Smooth muscle cell (in vitro differentiated cells): Measurements from ENCODE around the gene UST. TPM values are rescaled to one million over a fixed set of nuclear protein-coding genes. Genes with fewer than 3 reads are reported as not detected.

ENCODE experiments used
- DNase-seq: peaks from one replicate; lab custom pipeline; 2025; ENCODE audit not compliant: unreplicated experiment; lab: John Stamatoyannopoulos, UW
- H2AFZ ChIP-seq: fragments of 200-600 bp; sonication (generic); 2 replicates; pipeline ENCODE4 v1.6.0; 2016; ENCODE audit warnings: antibody characterized with exemption, low read depth, mild to moderate bottlenecking
- H3F3A ChIP-seq: fragments of 200-600 bp; sonication (generic); 2 replicates; pipeline ENCODE4 v1.6.0; 2017; ENCODE audit warnings: antibody characterized with exemption, low read depth
- H3K27ac ChIP-seq: fragments of 200-600 bp; sonication (generic); 2 replicates; pipeline ENCODE4 v1.5.1; 2016; ENCODE audit warnings: low read depth, mild to moderate bottlenecking
- H3K27me3 ChIP-seq: fragments of 200-600 bp; sonication (generic); 2 replicates; pipeline ENCODE4 v1.6.1; 2016; ENCODE audit warnings: low read depth, mild to moderate bottlenecking
- H3K36me3 ChIP-seq: fragments of 200-600 bp; sonication (generic); 2 replicates; pipeline ENCODE4 v1.5.1; 2016; ENCODE audit warnings: low read depth
- H3K4me1 ChIP-seq: fragments of 200-600 bp; sonication (generic); 2 replicates; pipeline ENCODE4 v1.5.1; 2016; ENCODE audit warnings: low read depth
- H3K4me2 ChIP-seq: fragments of 200-600 bp; sonication (generic); 2 replicates; pipeline ENCODE4 v1.6.0; 2016; ENCODE audit warnings: mild to moderate bottlenecking
- H3K4me3 ChIP-seq: fragments of 200-600 bp; sonication (generic); 2 replicates; pipeline ENCODE4 v1.5.1; 2016; ENCODE audit warnings: mild to moderate bottlenecking
- H3K79me2 ChIP-seq: fragments of 200-600 bp; sonication (generic); 2 replicates; pipeline ENCODE4 v1.6.0; 2016; ENCODE audit warnings: low read depth, mild to moderate bottlenecking
- H3K9ac ChIP-seq: fragments of 200-600 bp; sonication (generic); 2 replicates; pipeline ENCODE4 v1.6.0; 2016; ENCODE audit warnings: low read depth
- H3K9me3 ChIP-seq: fragments of 200-600 bp; sonication (generic); replicated peaks from 2 replicates; pipeline ENCODE4 v1.5.1; 2016; ENCODE audit warnings: low read depth
- H4K20me1 ChIP-seq: fragments of 200-600 bp; sonication (generic); 2 replicates; pipeline ENCODE4 v1.6.0; 2016; ENCODE audit warnings: low read depth
- WGBS: methylation state at CpG from one replicate; pipeline ENCODE4 v1.1.7; 2016; ENCODE audit warnings: low lambda C conversion rate; 5-methylcytosine and 5-hydroxymethylcytosine counted together
- polyA plus RNA-seq: library from polyadenylated mRNA; unstranded; fragments of >200 nt; fragmentation: Nextera tagmentation; extraction: Ambion mirVana; gene quantifications from 2 replicates; pipeline ENCODE4 v1.2.1, GENCODE V29; 2016
- total RNA-seq: library from RNA; depleted of rRNA; stranded (reverse); fragments of >200 nt; gene quantifications from 2 replicates; pipeline ENCODE4 v1.2.3, GENCODE V29; 2014
- TF ChIP-seq, protein P1 (sequence below): fragments of 200-600 bp; sonication (generic); IDR thresholded peaks from 2 replicates; pipeline ENCODE4 v1.5.1; 2017; ENCODE audit warnings: borderline replicate concordance, mild to moderate bottlenecking, antibody characterized with exemption; ENCODE audit not compliant: insufficient read depth, poor library complexity, severe bottlenecking

Gene UST
- total and polyA plus RNA-seq, 2 experiments from 2014 or later, result 16.1 to 19.5 TPM

DNA sequence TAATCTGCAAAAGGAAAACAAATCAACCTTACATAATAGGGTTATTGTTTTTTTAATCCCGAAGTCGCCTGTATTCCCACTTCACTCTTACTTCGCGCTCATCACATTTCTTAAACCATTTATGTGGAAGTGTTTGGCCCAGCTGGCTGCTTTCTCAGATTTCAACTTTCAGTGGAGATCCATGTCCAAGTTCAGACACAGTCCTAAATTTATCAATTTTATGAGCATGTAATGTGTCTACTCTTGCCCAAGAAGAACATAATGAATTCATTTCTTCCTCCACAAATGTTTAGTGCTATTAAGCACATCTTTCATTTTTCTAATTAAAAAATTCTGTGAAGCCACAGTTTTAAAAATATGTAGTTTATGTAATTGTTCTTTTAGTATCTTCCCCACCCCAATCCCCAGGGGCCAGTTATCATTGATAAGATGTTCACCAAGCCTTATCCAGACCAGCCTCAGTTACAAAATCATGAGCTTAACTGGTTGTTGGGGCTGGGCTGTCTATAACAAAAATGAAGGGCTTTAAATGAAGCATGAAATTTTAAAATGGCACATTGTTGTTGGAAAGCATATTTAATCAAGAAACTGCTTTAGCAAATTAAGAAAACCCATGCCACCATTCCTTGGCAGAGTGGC, 151.7 kb downstream of the UST start:
- Histone ChIP-seq H3K27me3 (no peaks in the 10 kb centered on the region), H3K4me1 (no peaks in the 10 kb centered on the region), H3K9ac (no peak overlapping the region), H2AFZ (no peak overlapping the region), H4K20me1 (no peaks in the 10 kb centered on the region), H3F3A (no peaks in the 10 kb centered on the region), H3K4me3 (no peak overlapping the region), H3K36me3 (no peaks in the 10 kb centered on the region), H3K79me2 (no peaks in the 10 kb centered on the region), H3K27ac (no peak overlapping the region), H3K4me2 (no peak overlapping the region), H3K9me3 (no peaks in the 10 kb centered on the region)
- 90% methylated on average over 4 of the region's 4 CpGs for WGBS
- TF ChIP-seq, protein P1, sequence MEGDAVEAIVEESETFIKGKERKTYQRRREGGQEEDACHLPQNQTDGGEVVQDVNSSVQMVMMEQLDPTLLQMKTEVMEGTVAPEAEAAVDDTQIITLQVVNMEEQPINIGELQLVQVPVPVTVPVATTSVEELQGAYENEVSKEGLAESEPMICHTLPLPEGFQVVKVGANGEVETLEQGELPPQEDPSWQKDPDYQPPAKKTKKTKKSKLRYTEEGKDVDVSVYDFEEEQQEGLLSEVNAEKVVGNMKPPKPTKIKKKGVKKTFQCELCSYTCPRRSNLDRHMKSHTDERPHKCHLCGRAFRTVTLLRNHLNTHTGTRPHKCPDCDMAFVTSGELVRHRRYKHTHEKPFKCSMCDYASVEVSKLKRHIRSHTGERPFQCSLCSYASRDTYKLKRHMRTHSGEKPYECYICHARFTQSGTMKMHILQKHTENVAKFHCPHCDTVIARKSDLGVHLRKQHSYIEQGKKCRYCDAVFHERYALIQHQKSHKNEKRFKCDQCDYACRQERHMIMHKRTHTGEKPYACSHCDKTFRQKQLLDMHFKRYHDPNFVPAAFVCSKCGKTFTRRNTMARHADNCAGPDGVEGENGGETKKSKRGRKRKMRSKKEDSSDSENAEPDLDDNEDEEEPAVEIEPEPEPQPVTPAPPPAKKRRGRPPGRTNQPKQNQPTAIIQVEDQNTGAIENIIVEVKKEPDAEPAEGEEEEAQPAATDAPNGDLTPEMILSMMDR, result no peak
- no peak for DNase-seq

DNA sequence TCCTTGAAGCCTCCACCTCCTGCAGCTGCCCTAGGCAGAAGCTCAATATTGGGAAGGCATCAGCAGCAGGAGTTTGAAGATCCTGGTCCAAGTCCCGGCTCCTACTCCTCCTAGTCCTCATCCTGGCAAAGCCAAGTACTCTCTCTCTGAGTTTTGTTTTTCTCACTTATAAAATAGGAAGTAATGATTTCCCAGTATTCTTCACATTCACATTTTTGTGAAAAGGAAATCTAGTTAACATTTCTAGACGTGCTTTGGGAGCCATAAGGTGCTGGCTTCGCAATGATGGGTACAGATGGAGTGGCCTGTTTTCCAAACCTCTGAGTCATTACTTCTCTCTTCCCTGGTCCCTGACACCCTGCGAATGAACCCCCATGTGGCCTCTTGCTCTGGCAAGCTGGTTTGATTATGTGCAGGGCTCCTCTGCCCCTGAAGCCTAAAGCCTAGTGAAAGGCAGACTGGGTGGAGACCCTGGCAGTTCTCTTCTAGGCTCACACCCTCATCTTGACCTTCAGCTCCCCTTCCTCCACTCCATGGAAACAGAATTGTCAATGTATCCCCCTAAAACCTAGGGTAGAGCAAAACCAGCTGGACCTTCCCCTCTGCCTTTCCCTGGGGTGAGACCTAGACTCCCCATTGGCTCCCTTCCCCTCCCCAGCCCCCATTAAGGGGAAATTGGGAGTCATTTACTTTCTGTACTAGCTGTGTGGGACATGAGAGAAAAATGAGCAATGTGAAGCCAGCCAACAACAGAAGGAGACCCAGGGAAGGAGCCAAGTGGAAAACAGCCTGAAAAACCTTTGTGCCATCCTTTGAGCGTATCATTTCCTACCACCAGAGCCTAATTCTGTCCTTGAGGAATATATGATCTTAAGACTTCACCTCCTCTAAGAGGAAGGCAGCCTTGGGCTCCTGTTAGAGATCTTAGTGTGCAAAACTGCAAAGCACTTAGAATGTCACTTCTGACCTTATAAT, 158.4 kb downstream of the UST start:
- WGBS, result 93% methylated on average over 5 of the region's 5 CpGs

DNA sequence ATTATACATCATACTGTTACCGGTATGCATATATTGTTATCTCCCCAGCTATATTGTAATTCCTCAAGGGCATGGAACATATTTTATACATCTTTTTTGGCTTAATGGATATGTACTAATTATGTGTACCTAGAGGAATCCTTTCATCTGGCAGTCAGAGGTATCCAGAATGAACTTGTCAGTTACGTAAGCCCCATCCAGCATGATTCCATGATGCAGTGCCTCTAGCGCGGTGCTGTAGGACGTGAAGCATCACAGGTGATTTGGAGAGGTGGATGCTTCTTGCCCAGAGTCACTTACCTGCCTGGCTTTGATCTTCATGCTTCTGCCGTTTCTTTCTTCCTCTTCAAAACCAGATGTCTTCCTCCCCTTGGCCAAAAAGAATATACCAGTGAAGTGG, 159.1 kb downstream of the UST start:
- TF ChIP-seq, protein P1, result no peak
- H3K9me3 ChIP-seq, result no peaks in the 10 kb centered on the region
- 93% methylated on average over 6 of the region's 6 CpGs for WGBS
- H3K4me2 ChIP-seq, result no peak overlapping the region
- no peaks in the 10 kb centered on the region for H4K20me1 ChIP-seq
- H3K27ac ChIP-seq, result no peak overlapping the region
- no peaks in the 10 kb centered on the region for H3F3A ChIP-seq
- H3K79me2 ChIP-seq, result no peaks in the 10 kb centered on the region
- H3K9ac ChIP-seq, result no peak overlapping the region
- H3K27me3 ChIP-seq, result no peaks in the 10 kb centered on the region
- DNase-seq, result no peak
- no peak overlapping the region for H3K4me3 ChIP-seq
- no peaks in the 10 kb centered on the region for H3K36me3 ChIP-seq
- no peak overlapping the region for H2AFZ ChIP-seq
- H3K4me1 ChIP-seq, result no peaks in the 10 kb centered on the region

More for the DNA sequence above, 158.4 kb downstream of the UST start:
- Histone ChIP-seq H3K9ac (no peak overlapping the region), H3K27me3 (no peaks in the 10 kb centered on the region), H3K4me2 (no peak overlapping the region), H3K4me1 (no peaks in the 10 kb centered on the region), H3K4me3 (no peak overlapping the region), H3K9me3 (no peaks in the 10 kb centered on the region), H2AFZ (no peak overlapping the region), H3K27ac (no peak overlapping the region), H3K36me3 (no peaks in the 10 kb centered on the region), H3K79me2 (no peaks in the 10 kb centered on the region), H3F3A (no peaks in the 10 kb centered on the region), H4K20me1 (no peaks in the 10 kb centered on the region)
- no peak for DNase-seq
- TF ChIP-seq, protein P1, result no peak
